Mononuclear cell (primary cell): ENCODE measurements around the gene ARHGEF5. TPM values are rescaled to one million over a fixed set of nuclear protein-coding genes. Genes with fewer than 3 reads are reported as not detected.
"Not testable (repeated sequence)": the region's sequence is repeated elsewhere in the genome, so short reads cannot be mapped to it uniquely, and the experiment has no call there.

Experiments
- H3K27me3 ChIP-seq: 2 replicates; pipeline ENCODE4 v1.6.0; 2011; ENCODE audit warnings: low read length, control low read depth; ENCODE audit not compliant: insufficient read depth
- H3K4me1 ChIP-seq: 2 replicates; pipeline ENCODE4 v1.5.1; 2011; ENCODE audit warnings: mild to moderate bottlenecking, low read length, control low read depth; ENCODE audit not compliant: insufficient read depth
- H3K4me3 ChIP-seq: 2 replicates; pipeline ENCODE4 v1.5.1; 2011; ENCODE audit warnings: mild to moderate bottlenecking, low read length, moderate library complexity
- H3K9me3 ChIP-seq: 2 replicates; pipeline ENCODE4 v1.5.1; 2011; ENCODE audit warnings: low read depth, mild to moderate bottlenecking, control low read depth, low read length
- total RNA-seq: library from RNA; depleted of rRNA; stranded (reverse); fragments of >200 nt; gene quantifications from one replicate; pipeline ENCODE4 v1.2.3, GENCODE V29; 2012

The ARHGEF5 gene
- total RNA-seq, 1 donor: 5.1 TPM

GRCh38 chr7:144399946-144400345 lies 44.7 kb downstream of the ARHGEF5 start:
- H3K4me3 ChIP-seq: no peak overlapping the region
- H3K4me1 ChIP-seq: no peaks in the 10 kb centered on the region
- no peaks in the 10 kb centered on the region for H3K9me3 ChIP-seq
- no peaks in the 10 kb centered on the region for H3K27me3 ChIP-seq

- no peaks in the 10 kb centered on the region for H3K4me1 ChIP-seq
- no peak overlapping the region for H3K4me3 ChIP-seq
- H3K9me3 ChIP-seq: no peaks in the 10 kb centered on the region
- no peaks in the 10 kb centered on the region for H3K27me3 ChIP-seq
Observed at GRCh38 chr7:144401490-144401889, 46.3 kb downstream of the ARHGEF5 start.

- Histone ChIP-seq H3K4me3 (no peak overlapping the region), H3K27me3 (no peaks in the 10 kb centered on the region), H3K4me1 (no peaks in the 10 kb centered on the region), H3K9me3 (no peaks in the 10 kb centered on the region)
Observed at GRCh38 chr7:144403102-144403501, 47.9 kb downstream of the ARHGEF5 start.

- H3K9me3 ChIP-seq: no peaks in the 10 kb centered on the region
- no peaks in the 10 kb centered on the region for H3K27me3 ChIP-seq
- no peak within 1 kb of the TSS for H3K4me3 ChIP-seq
- H3K4me1 ChIP-seq: no peaks in the 10 kb centered on the region
Observed at GRCh38 chr7:144403649-144404061, 48.5 kb downstream of the ARHGEF5 start, which contains the start of gene NOBOX. Gene NOBOX, minus strand, starts transcription at chr7:144403693.

GRCh38 chr7:144404946-144405345 lies 49.7 kb downstream of the ARHGEF5 start:
- Histone ChIP-seq H3K4me3 (no peak overlapping the region), H3K9me3 (no peaks in the 10 kb centered on the region), H3K27me3 (no peaks in the 10 kb centered on the region), H3K4me1 (no peaks in the 10 kb centered on the region)

GRCh38 chr7:144407266-144407931 lies 52.2 kb downstream of the ARHGEF5 start:
- Histone ChIP-seq H3K4me1 (no peaks in the 10 kb centered on the region), H3K4me3 (no peak overlapping the region), H3K9me3 (no peaks in the 10 kb centered on the region), H3K27me3 (no peaks in the 10 kb centered on the region)

- no peaks in the 10 kb centered on the region for H3K27me3 ChIP-seq
- no peaks in the 10 kb centered on the region for H3K9me3 ChIP-seq
- no peaks in the 10 kb centered on the region for H3K4me1 ChIP-seq
- H3K4me3 ChIP-seq: no peak overlapping the region
Observed at GRCh38 chr7:144408121-144408520, 52.9 kb downstream of the ARHGEF5 start.

- no peaks in the 10 kb centered on the region for H3K9me3 ChIP-seq
- peaks cover 5% of the 10 kb centered on the region for H3K27me3 ChIP-seq
- no peaks in the 10 kb centered on the region for H3K4me1 ChIP-seq
- H3K4me3 ChIP-seq: no peak overlapping the region
Observed at GRCh38 chr7:144410441-144410840, 55.2 kb downstream of the ARHGEF5 start.

GRCh38 chr7:144414815-144415214 lies 59.6 kb downstream of the ARHGEF5 start:
- Histone ChIP-seq H3K9me3 (no peaks in the 10 kb centered on the region), H3K4me3 (no peak overlapping the region), H3K27me3 (peaks cover 9% of the 10 kb centered on the region), H3K4me1 (no peaks in the 10 kb centered on the region)

GRCh38 chr7:144415858-144416257 lies 60.7 kb downstream of the ARHGEF5 start:
- no peaks in the 10 kb centered on the region for H3K9me3 ChIP-seq
- H3K27me3 ChIP-seq: peaks cover 9% of the 10 kb centered on the region
- H3K4me1 ChIP-seq: no peaks in the 10 kb centered on the region

GRCh38 chr7:144416341-144416740 lies 61.1 kb downstream of the ARHGEF5 start:
- no peaks in the 10 kb centered on the region for H3K9me3 ChIP-seq
- H3K4me3 ChIP-seq: no peak overlapping the region
- peaks cover 9% of the 10 kb centered on the region for H3K27me3 ChIP-seq
- no peaks in the 10 kb centered on the region for H3K4me1 ChIP-seq

More at GRCh38 chr7:144415858-144416257, 60.7 kb downstream of the ARHGEF5 start:
- H3K4me3 ChIP-seq: no peak overlapping the region

GRCh38 chr7:144418931-144419330 lies 63.7 kb downstream of the ARHGEF5 start:
- not testable (repeated sequence) for H3K9me3 ChIP-seq, H3K4me1 ChIP-seq, H3K4me3 ChIP-seq, H3K27me3 ChIP-seq

- H3K4me1 ChIP-seq, H3K9me3 ChIP-seq, H3K27me3 ChIP-seq, H3K4me3 ChIP-seq: not testable (repeated sequence)
Observed at GRCh38 chr7:144427539-144427938, 72.3 kb downstream of the ARHGEF5 start.

- H3K27me3 ChIP-seq: no peaks in the 10 kb centered on the region
- H3K4me3 ChIP-seq: no peak overlapping the region
- no peaks in the 10 kb centered on the region for H3K4me1 ChIP-seq
- H3K9me3 ChIP-seq: no peaks in the 10 kb centered on the region
Observed at GRCh38 chr7:144428431-144428830, 73.2 kb downstream of the ARHGEF5 start.
